GM23338 (cell line): ENCODE measurements around the gene SOS1. TPM values are rescaled to one million over a fixed set of nuclear protein-coding genes. Genes with fewer than 3 reads are reported as not detected.
A peak's percentile ranks its signal among the peaks of the same experiment; 100 is the strongest.

Experiments
- ATAC-seq: fragments of 200-7000 bp; cut with Tn5 transposase; 3 replicates; pipeline ENCODE4 v1.9.1; 2020
- DNase-seq: peaks from one replicate; pipeline ENCODE4 v3.0.0-alpha.2; 2015; ENCODE audit warnings: low spot score
- H2AFZ ChIP-seq: fragments of 200-600 bp; sonication (generic); 2 replicates; pipeline ENCODE4 v1.8.0; 2016; ENCODE audit warnings: antibody characterized with exemption, mild to moderate bottlenecking, moderate library complexity
- H3F3A ChIP-seq: fragments of 200-600 bp; sonication (generic); replicated peaks from 2 replicates; pipeline ENCODE4 v1.8.0; 2017; ENCODE audit warnings: antibody characterized with exemption, mixed run types, low read depth
- H3K27ac ChIP-seq: fragments of 200-600 bp; sonication (generic); 2 replicates; pipeline ENCODE4 v1.6.1; 2016; ENCODE audit warnings: low read depth
- H3K27me3 ChIP-seq: fragments of 200-600 bp; sonication (generic); 2 replicates; pipeline ENCODE4 v1.8.0; 2016; ENCODE audit warnings: mild to moderate bottlenecking, mixed run types, moderate library complexity; ENCODE audit not compliant: insufficient read depth
- H3K36me3 ChIP-seq: fragments of 200-600 bp; sonication (generic); 2 replicates; pipeline ENCODE4 v1.8.0; 2016; ENCODE audit warnings: mild to moderate bottlenecking; ENCODE audit not compliant: insufficient read depth
- H3K4me1 ChIP-seq: fragments of 200-600 bp; sonication (generic); 2 replicates; pipeline ENCODE4 v1.8.0; 2016; ENCODE audit warnings: mild to moderate bottlenecking, moderate library complexity; ENCODE audit not compliant: insufficient read depth
- H3K4me2 ChIP-seq: fragments of 200-600 bp; sonication (generic); 2 replicates; pipeline ENCODE4 v1.7.1; 2017; ENCODE audit warnings: mixed run types
- H3K4me3 ChIP-seq: fragments of 200-600 bp; sonication (generic); 2 replicates; pipeline ENCODE4 v1.6.1; 2016; ENCODE audit warnings: mixed run types
- H3K79me2 ChIP-seq: fragments of 200-600 bp; sonication (generic); replicated peaks from 2 replicates; pipeline ENCODE4 v1.8.0; 2017; ENCODE audit warnings: mild to moderate bottlenecking; ENCODE audit not compliant: insufficient read depth
- H3K9me2 ChIP-seq: fragments of 200-600 bp; sonication (generic); 2 replicates; pipeline ENCODE4 v1.8.0; 2017; ENCODE audit not compliant: insufficient read depth
- H4K20me1 ChIP-seq: fragments of 200-600 bp; sonication (generic); replicated peaks from 2 replicates; pipeline ENCODE4 v1.8.0; 2017; ENCODE audit warnings: mild to moderate bottlenecking; ENCODE audit not compliant: insufficient read depth
- H3K27ac Mint-ChIP-seq: 2 replicates; pipeline ENCODE4 v1.8.0; 2020; ENCODE audit warnings: inconsistent platforms, mild to moderate bottlenecking, moderate library complexity, mixed read lengths
- H3K27me3 Mint-ChIP-seq: 3 replicates; pipeline ENCODE4 v1.8.0; 2022; ENCODE audit warnings: low read depth, mild to moderate bottlenecking, moderate library complexity, mixed read lengths, inconsistent platforms; ENCODE audit not compliant: insufficient read depth, poor library complexity
- H3K36me3 Mint-ChIP-seq: 3 replicates; pipeline ENCODE4 v1.8.0; 2021; ENCODE audit warnings: low read depth, mild to moderate bottlenecking, inconsistent platforms, moderate library complexity, mixed read lengths
- H3K4me1 Mint-ChIP-seq: 3 replicates; pipeline ENCODE4 v1.8.0; 2020; ENCODE audit warnings: mild to moderate bottlenecking, inconsistent platforms, mixed read lengths
- H3K4me3 Mint-ChIP-seq: 3 replicates; pipeline ENCODE4 v1.8.0; 2021; ENCODE audit warnings: moderate library complexity, mild to moderate bottlenecking, inconsistent platforms, mixed read lengths
- H3K9me3 Mint-ChIP-seq: 3 replicates; pipeline ENCODE4 v1.8.0; 2020; ENCODE audit warnings: moderate library complexity, mild to moderate bottlenecking, inconsistent platforms, mixed read lengths
- CREB1 ChIP-seq: fragments of 250-450 bp; sonication (Bioruptor Pico); IDR thresholded peaks from 2 replicates; pipeline ENCODE4 v1.5.0; 2020; ENCODE audit warnings: low read depth, mild to moderate bottlenecking, moderate library complexity
- EZH2 ChIP-seq: fragments of 200-600 bp; sonication (generic); IDR thresholded peaks from one replicate; pipeline ENCODE4 v1.8.0; 2017; ENCODE audit warnings: antibody characterized with exemption, mild to moderate bottlenecking, low read depth; ENCODE audit not compliant: unreplicated experiment
- EZH2phosphoT487 ChIP-seq: fragments of 200-600 bp; sonication (generic); IDR thresholded peaks from one replicate; pipeline ENCODE4 v1.8.1; 2018; ENCODE audit warnings: antibody characterized with exemption; ENCODE audit not compliant: unreplicated experiment
- JUNB ChIP-seq: IDR thresholded peaks from one replicate; pipeline ENCODE4 v1.6.1; 2016; ENCODE audit warnings: antibody characterized with exemption; ENCODE audit not compliant: unreplicated experiment
- NANOG ChIP-seq: IDR thresholded peaks from 2 replicates; pipeline ENCODE4 v1.6.1; 2016; ENCODE audit warnings: antibody characterized with exemption, borderline replicate concordance
- STAT1 ChIP-seq: IDR thresholded peaks from one replicate; pipeline ENCODE4 v1.6.1; 2016; ENCODE audit warnings: antibody characterized with exemption; ENCODE audit not compliant: unreplicated experiment
- ZNF114 ChIP-seq: fragments of 250-450 bp; sonication (Bioruptor Pico); IDR thresholded peaks from 2 replicates; pipeline ENCODE4 v1.5.0; 2020; ENCODE audit warnings: mild to moderate bottlenecking, moderate library complexity
- ZNF331 ChIP-seq: fragments of 250-450 bp; sonication (Bioruptor Pico); IDR thresholded peaks from 2 replicates; pipeline ENCODE4 v1.5.0; 2020; ENCODE audit warnings: low read depth, mild to moderate bottlenecking, moderate library complexity
- polyA plus RNA-seq: library from polyadenylated mRNA; unstranded; fragments of >200 nt; fragmentation: Nextera tagmentation; extraction: Ambion mirVana; gene quantifications from 2 replicates; pipeline ENCODE4 v1.2.1, GENCODE V29; 2016
- total RNA-seq: library from RNA; depleted of rRNA; stranded (reverse); fragments of >200 nt; shearing (Covaris generic); gene quantifications from 2 replicates; pipeline ENCODE4 v1.2.3, GENCODE V29; 2014
- TF ChIP-seq, protein P1 (sequence below): IDR thresholded peaks from 2 replicates; pipeline ENCODE4 v1.6.1; 2016; ENCODE audit warnings: antibody characterized with exemption
- TF ChIP-seq, protein P2 (sequence below): fragments of 250-450 bp; sonication (Bioruptor Pico); IDR thresholded peaks from 2 replicates; pipeline ENCODE4 v1.5.0; 2020; ENCODE audit warnings: mild to moderate bottlenecking, moderate library complexity

The SOS1 gene
- total and polyA plus RNA-seq, 2 experiments from 2014 or later, result 13.4 to 21.9 TPM

DNA sequence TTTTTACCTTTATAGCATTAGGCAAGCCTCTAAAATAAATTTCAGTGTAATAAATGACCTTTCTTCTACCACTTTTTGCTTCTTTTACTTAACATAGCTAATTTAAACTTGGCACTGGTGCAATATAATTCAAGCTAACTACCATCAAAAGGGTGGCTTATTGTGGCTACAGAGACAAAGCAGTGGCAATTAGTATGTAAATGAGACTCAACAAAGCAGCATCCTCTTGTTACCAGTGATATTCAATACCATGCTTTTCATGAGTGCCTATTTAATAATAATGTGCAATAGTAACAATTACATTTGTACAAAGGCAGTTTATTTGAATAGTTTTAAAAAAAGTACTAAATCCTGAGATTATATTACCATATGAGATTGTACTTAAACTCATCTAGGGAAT, 93.4 kb downstream of the SOS1 start:
- no peaks in the 10 kb centered on the region for H4K20me1 ChIP-seq
- H3K9me2 ChIP-seq, result no peaks in the 10 kb centered on the region
- H3K36me3 ChIP-seq, result no peaks in the 10 kb centered on the region; the same call in 1 of the 2 replicates
- no peak overlapping the region for H3K27ac ChIP-seq
- peaks cover 46% of the 10 kb centered on the region for H3K4me1 ChIP-seq
- TF ChIP-seq NANOG, result peak; percentile 62; the same call in 1 of the 2 replicates
- TF ChIP-seq, protein P1, sequence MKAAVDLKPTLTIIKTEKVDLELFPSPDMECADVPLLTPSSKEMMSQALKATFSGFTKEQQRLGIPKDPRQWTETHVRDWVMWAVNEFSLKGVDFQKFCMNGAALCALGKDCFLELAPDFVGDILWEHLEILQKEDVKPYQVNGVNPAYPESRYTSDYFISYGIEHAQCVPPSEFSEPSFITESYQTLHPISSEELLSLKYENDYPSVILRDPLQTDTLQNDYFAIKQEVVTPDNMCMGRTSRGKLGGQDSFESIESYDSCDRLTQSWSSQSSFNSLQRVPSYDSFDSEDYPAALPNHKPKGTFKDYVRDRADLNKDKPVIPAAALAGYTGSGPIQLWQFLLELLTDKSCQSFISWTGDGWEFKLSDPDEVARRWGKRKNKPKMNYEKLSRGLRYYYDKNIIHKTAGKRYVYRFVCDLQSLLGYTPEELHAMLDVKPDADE, result no peak
- no peaks in the 10 kb centered on the region for H3K79me2 ChIP-seq
- H3K4me1 Mint-ChIP-seq, result peaks cover 27% of the 10 kb centered on the region
- peak; percentile 38 for DNase-seq
- H3K27me3 ChIP-seq, result no peaks in the 10 kb centered on the region
- ATAC-seq, result peak; percentile 73
- no peaks in the 10 kb centered on the region for H3F3A ChIP-seq
- peaks cover 13% of the 10 kb centered on the region; the same call in 2 of the 3 replicates for H3K36me3 Mint-ChIP-seq
- no peaks in the 10 kb centered on the region for H3K9me3 Mint-ChIP-seq
- H3K27ac Mint-ChIP-seq, result no peak overlapping the region; the same call in 1 of the 2 replicates
- 0 out of 2 replicates have a peak overlapping the region, but pooled peaks have one; percentile 27 for H3K4me2 ChIP-seq
- no peak overlapping the region for H2AFZ ChIP-seq
- H3K4me3 ChIP-seq, result no peak overlapping the region
- no peak overlapping the region for H3K4me3 Mint-ChIP-seq
- H3K27me3 Mint-ChIP-seq, result peaks cover 3% of the 10 kb centered on the region

DNA sequence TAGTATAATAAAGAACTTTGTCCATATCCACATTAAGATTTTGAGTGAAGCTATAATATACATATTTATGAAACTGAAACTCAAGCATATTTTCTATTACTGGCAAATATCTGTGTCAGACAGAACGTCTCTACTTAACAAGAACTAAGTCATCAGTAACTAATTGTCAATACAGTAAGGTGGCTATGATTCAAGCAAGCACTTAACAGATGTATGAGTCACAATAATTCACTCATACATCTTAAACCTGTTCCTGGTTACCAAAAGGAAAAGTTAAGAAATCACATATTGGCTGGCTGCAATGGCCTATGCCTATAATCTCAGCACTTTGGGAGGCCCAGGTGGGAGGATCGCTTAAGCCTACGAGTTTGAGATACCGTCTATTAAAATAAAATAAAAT, 96.0 kb downstream of the SOS1 start:
- Mint-ChIP-seq H3K4me1 (peaks cover 35% of the 10 kb centered on the region), H3K36me3 (peaks cover 3% of the 10 kb centered on the region; the same call in 1 of the 3 replicates), H3K27me3 (peaks cover 3% of the 10 kb centered on the region), H3K4me3 (no peak overlapping the region), H3K9me3 (no peaks in the 10 kb centered on the region), H3K27ac (no peak overlapping the region)
- Histone ChIP-seq H3K27me3 (no peaks in the 10 kb centered on the region), H3K79me2 (no peaks in the 10 kb centered on the region), H3K4me3 (no peak overlapping the region), H3K4me1 (peaks cover 61% of the 10 kb centered on the region), H2AFZ (no peak overlapping the region), H3K9me2 (no peaks in the 10 kb centered on the region), H3F3A (no peaks in the 10 kb centered on the region), H3K4me2 (no peak overlapping the region), H3K27ac (no peak overlapping the region), H4K20me1 (no peaks in the 10 kb centered on the region), H3K36me3 (no peaks in the 10 kb centered on the region)
- TF ChIP-seq STAT1 (no peak), ZNF114 (no peak), NANOG (no peak), EZH2 (no peak), EZH2phosphoT487 (no peak), ZNF331 (no peak), JUNB (no peak), CREB1 (CRISPR knock-in tag) (no peak)
- TF ChIP-seq, protein P2, sequence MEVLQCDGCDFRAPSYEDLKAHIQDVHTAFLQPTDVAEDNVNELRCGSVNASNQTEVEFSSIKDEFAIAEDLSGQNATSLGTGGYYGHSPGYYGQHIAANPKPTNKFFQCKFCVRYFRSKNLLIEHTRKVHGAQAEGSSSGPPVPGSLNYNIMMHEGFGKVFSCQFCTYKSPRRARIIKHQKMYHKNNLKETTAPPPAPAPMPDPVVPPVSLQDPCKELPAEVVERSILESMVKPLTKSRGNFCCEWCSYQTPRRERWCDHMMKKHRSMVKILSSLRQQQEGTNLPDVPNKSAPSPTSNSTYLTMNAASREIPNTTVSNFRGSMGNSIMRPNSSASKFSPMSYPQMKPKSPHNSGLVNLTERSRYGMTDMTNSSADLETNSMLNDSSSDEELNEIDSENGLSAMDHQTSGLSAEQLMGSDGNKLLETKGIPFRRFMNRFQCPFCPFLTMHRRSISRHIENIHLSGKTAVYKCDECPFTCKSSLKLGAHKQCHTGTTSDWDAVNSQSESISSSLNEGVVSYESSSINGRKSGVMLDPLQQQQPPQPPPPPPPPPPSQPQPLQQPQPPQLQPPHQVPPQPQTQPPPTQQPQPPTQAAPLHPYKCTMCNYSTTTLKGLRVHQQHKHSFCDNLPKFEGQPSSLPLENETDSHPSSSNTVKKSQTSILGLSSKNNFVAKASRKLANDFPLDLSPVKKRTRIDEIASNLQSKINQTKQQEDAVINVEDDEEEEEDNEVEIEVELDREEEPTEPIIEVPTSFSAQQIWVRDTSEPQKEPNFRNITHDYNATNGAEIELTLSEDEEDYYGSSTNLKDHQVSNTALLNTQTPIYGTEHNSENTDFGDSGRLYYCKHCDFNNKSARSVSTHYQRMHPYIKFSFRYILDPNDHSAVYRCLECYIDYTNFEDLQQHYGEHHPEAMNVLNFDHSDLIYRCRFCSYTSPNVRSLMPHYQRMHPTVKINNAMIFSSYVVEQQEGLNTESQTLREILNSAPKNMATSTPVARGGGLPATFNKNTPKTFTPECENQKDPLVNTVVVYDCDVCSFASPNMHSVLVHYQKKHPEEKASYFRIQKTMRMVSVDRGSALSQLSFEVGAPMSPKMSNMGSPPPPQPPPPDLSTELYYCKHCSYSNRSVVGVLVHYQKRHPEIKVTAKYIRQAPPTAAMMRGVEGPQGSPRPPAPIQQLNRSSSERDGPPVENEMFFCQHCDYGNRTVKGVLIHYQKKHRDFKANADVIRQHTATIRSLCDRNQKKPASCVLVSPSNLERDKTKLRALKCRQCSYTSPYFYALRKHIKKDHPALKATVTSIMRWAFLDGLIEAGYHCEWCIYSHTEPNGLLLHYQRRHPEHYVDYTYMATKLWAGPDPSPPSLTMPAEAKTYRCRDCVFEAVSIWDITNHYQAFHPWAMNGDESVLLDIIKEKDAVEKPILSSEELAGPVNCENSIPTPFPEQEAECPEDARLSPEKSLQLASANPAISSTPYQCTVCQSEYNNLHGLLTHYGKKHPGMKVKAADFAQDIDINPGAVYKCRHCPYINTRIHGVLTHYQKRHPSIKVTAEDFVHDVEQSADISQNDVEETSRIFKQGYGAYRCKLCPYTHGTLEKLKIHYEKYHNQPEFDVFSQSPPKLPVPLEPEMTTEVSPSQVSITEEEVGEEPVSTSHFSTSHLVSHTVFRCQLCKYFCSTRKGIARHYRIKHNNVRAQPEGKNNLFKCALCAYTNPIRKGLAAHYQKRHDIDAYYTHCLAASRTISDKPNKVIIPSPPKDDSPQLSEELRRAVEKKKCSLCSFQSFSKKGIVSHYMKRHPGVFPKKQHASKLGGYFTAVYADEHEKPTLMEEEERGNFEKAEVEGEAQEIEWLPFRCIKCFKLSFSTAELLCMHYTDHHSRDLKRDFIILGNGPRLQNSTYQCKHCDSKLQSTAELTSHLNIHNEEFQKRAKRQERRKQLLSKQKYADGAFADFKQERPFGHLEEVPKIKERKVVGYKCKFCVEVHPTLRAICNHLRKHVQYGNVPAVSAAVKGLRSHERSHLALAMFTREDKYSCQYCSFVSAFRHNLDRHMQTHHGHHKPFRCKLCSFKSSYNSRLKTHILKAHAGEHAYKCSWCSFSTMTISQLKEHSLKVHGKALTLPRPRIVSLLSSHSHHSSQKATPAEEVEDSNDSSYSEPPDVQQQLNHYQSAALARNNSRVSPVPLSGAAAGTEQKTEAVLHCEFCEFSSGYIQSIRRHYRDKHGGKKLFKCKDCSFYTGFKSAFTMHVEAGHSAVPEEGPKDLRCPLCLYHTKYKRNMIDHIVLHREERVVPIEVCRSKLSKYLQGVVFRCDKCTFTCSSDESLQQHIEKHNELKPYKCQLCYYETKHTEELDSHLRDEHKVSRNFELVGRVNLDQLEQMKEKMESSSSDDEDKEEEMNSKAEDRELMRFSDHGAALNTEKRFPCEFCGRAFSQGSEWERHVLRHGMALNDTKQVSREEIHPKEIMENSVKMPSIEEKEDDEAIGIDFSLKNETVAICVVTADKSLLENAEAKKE, result no peak
- TF ChIP-seq, protein P1, result no peak
- DNase-seq (no peak), ATAC-seq (no peak)
